HG03025 (cell line): ENCODE data around the gene ZNF750.

ENCODE experiments used
- ATAC-seq: cut with Tn5 transposase; IDR thresholded peaks from one replicate; pipeline ENCODE4 v1.9.1; 2021; ENCODE audit warnings: mild to moderate bottlenecking, moderate library complexity; ENCODE audit not compliant: unreplicated experiment, low FRiP score

ZNF750 gene

DNA sequence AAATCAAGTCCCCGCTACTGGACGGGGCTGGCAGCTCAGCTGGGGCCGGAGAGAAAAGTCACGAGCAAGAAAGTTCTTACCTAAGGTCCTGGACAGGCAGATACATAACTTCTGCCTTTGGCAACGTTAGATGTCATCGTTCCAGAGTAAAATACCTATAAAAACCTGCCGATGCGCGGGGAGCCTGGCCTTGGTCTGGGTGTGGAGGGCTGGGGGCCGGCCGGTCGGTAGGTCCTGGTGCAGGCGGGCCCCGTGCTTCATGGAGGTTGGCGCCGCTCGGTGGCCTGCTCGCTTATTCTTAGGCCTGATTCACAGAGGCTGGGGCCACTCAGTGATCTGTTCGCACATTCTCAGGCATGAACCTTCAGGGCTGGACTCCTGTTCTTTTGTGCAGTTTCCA is 33.7 kb upstream of the ZNF750 start:
- ATAC-seq, result no peak

DNA sequence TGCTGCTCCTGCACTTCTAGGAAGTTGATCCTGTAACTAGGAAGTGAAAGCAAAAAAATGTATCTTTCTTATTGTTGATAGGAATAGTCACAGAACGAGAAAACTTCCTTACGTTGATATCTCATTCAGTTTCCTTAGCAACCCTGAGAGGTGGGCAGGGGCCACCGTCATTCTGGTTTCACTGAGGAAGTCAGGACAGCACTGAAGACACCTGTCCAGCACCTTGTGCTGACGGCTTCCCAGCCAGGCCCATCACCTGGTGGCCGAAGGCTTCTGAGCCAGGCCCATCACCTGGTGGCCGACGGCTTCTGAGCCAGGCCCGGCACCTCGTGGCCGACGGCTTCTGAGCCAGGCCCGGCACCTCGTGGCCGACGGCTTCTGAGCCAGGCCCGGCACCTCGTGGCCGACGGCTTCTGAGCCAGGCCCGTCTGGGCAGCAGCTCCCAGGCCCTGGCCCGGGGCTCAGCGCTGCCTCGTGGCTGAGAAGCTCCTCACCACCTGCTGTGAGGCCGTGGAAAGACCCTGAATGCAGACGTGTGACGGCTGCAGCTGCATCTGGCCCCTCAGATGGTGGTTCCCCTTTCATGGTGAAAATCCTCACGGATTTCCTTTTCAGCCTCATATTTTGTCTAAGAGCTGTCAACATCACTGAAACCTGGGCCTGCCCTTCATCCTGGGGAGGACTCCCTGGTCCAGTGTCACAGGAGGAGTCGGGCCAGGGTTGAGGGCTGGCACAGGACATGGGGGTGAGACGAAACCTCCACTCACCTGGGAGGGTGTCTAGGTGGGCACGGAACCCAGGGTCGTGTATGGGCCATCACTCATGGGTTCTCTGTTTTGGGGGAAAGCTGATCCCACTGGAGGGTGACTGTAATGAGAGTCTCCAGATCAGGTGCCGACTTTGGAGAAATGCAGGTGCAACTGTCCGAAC is 33.0 kb upstream of the ZNF750 start:
- no peak for ATAC-seq

- ATAC-seq, result no peak
Measured at GRCh38 chr17:82871776-82872561, 32.1 kb upstream of the ZNF750 start.

GRCh38 chr17:82871056-82871775 is 31.4 kb upstream of the ZNF750 start:
- peak; percentile 65 for ATAC-seq

- no peak for ATAC-seq
Measured at GRCh38 chr17:82870541-82870940, 30.7 kb upstream of the ZNF750 start.

- ATAC-seq, result no peak
Measured at GRCh38 chr17:82870091-82870491, 30.3 kb upstream of the ZNF750 start.

DNA sequence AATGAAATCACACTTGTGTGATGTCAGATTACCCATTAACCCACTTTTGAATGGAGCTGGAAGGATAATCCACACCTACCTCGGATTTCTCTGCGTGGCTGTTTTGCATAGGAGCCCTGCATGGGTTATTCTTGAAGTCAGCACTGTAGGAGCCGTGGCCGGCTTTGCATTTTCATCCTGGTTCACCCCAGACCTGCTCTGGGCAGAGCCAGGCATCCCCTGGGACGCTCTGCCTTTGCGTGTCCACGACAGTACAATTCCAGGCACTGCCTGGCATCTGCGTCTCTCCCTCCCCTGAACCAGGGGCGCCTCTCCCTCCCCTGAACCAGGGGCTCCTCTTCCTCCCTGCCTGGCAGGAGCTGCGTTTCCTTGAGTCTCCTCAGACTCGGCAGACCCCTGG is 29.7 kb upstream of the ZNF750 start:
- no peak for ATAC-seq

DNA sequence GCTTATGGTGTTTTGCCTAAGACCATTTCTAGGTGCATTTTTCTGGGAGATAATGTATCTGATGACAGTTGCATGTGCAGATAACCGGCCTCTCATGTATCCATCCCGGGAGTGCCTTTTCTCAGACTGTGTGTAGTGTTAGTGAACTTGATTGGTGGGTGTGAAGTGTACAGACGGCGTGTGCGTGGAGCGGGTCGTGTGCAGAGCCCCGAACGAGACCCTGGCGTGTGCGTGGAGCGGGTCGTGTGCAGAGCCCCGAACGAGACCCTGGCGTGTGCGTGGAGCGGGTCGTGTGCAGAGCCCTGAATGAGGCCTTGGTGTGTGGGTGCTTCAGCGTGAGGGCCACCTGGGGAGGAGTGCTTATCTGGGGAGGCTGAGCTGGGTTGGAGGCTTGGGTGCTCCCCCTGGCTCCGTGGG is 28.9 kb upstream of the ZNF750 start:
- ATAC-seq, result no peak

DNA sequence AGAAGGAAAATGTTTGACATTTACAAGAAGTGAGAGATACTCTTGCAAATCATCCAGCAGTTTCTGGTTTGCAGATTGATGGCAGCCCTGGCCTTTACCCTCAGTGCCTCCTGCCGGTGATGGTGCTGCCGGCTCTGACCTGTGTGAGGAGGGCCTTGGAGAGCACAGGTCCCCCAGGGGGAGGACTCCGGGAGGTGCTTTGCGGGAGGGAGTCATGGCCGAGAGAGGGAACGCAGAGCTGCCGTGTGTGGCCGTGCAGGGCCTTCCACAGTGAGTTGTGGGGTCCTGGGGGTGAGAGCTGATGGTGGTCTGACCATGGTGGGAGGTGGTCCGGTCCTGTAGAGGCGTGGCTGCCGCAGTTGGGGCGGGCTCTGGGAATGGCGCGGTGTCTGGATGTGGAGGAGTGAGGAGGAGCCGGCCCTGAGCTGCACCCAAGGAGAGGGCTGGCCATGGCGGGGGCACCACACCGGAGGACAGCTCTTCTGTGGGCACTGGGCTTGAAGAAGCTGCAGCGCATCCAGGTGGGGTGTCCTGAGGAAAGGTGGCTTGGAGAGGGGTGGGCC is 28.0 kb upstream of the ZNF750 start:
- ATAC-seq, result no peak

DNA sequence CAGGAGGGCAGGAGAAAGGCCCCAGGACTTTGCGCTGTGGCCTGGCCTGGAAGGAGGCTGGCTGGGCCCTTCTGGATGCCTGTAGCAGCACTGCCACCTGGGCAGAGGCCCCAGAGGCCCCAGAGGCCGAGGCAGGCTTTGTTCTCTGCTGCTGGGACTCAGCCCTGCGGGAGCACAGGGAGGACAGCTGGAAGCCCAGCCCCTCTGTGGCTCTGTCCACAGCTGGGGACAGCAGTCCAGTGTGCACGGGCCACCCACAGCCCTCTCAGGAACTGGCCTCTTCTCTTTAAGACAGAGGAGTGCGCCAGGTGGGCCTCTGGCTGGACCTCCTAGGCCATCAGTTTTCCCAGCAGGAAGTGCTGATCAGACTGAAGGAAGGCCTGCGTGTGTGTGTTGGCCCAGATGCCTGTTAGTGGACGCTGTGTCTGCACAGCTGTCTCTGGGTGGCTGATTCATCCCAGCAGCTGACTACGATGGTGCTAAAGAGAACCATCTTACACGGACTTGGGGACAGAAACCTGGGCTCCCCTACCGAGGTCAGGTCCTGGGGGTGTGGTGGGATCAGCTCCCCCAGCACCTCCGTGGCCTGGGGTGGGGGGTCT is 26.9 kb upstream of the ZNF750 start:
- ATAC-seq, result no peak

DNA sequence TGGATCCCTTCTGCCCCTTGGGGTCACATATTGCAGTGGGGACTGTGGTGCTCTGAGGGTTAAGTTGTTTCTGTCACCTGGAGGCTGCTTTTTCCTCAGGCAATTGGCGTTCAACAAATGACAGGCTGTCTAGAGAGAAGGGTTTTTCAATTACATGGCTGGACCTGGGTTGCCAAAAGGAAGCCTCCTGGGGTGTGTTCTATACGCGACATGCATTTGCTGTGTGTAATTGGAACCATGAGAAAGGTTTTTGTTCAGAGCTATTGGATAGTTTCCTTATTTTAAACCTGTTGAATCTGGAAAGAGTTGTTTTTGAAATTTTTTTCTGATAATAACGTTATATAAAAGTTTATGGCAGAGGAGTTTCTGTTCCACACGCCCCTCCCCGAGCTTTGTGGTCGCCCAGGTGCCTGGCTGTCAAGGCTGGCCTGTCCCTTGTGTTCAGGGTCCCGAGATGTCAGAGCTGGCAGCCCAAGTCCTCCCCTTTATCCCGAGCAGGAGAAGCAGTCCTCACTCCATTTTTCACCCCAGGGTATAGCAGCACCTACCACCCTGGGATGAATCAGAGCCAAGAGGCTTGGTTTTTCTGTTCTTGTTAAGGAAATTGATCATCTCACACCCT is 26.1 kb upstream of the ZNF750 start:
- no peak for ATAC-seq

- ATAC-seq, result no peak
Measured at GRCh38 chr17:82865274-82865673, 25.5 kb upstream of the ZNF750 start.

- ATAC-seq, result no peak
Measured at GRCh38 chr17:82864713-82865248, 25.0 kb upstream of the ZNF750 start.

DNA sequence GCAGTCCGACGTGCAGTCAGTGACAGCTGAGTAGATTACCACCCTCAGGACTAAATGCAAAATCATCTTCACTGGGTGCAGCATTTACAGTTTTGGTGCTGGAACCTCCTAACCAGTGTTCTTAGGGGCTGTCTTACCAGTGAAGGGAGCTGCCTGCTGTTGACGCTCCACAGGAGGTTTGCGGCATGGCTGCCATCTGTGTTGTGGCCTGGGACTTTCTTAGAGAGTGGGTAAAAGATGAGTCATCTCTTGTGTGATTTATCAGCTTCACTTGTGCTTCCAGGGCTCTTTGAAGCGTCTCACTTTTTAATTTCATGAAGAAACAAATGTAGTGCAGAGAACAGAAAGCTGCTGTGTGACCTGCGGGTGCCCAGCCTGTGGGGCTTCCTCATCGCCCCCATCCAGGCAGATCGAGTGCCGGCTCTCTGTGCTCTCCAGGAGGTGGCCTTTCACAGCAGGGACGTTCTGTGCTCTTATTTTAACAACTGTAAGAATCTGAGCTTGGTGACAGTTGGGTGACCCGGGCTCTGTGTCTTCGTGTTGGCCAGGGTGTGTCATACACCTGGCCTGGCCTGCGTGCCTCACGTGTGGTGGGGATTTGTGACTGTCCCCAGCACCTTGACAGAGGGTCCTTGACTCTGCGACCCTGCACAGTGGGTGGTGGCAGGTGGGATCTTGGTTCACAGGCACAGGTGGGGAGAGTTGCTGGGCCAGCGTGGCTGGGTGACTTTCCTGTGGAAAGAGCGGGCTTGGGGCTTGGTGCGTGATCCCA is 24.3 kb upstream of the ZNF750 start:
- ATAC-seq, result no peak

DNA sequence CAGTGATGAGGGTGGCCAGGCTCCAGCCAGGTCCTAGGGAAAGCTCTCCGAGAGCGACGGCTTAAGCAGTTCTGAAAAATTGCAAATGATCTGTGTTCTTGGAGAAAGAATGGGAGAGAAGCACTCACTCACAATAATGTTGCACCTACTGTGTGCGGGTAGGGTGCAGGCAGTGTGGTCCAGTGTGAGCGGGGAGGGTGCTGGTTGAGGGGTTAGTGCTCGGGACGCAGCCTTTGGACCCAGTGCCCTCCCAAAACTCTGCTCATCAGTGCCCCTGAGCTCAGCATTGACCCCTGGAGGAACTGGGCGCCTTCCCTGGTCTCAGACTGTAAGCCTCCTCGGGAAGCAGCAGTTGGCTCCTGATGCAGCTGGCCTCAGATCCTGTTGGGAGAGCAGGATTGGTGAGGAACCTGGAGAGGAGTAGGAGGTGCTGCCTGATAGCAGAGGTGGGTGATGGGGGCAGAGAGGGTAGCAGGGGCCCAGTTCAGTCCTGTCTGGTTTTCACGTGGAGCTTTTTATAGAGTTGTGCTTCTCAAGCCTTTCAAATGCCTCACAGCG is 23.6 kb upstream of the ZNF750 start:
- no peak for ATAC-seq

GRCh38 chr17:82862737-82863382 is 23.0 kb upstream of the ZNF750 start:
- no peak for ATAC-seq

GRCh38 chr17:82862191-82862590 is 22.4 kb upstream of the ZNF750 start:
- no peak for ATAC-seq

DNA sequence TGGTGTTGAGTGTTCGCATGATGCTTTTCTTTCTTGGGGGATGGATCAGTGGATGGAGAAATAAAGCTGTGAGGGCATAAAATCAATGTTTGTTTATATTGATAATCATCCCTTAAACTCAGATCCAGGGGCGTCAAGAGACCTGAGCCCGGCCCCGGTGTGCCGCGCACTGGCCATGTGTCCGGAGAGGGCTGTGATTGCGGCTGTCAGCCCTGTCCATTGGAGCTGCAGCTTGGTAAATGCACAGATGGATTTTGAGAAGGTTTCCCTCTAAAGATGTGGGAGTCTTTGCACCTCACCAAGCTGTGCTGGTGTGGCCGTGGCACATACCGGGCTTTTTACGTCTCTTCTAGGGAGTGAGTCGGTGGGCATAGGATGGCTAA is 21.6 kb upstream of the ZNF750 start:
- ATAC-seq, result no peak
